ENCODE data around the gene LRRC40.

The LRRC40 gene

DNA sequence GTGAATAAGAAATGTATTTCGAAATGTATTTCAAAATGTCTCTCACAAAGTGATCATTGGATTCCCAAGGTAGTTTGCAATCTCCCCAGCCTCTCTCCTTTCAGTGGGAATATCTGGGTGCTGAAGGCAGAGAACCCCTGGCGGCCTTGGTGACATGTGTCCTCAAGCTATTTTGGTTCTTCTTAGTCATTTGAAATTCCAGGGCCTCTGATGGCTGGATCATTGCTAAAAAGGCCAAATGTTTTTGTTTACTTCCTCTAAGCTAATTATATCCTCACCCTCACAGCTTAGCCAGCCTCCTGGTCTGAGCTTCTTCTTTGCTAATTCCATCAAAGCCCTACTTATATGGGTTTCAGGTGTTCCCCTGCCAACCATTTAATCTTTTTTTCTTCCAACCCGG, 71.2 kb downstream of the LRRC40 start:
- H3K27ac ChIP-seq, result peak overlapping the region; percentile 23 to 24
- no peak overlapping the region for H3K4me3 ChIP-seq
- DNase-seq (ENCODE audit: low spot score), result no peak
- TF ChIP-seq, protein P1, sequence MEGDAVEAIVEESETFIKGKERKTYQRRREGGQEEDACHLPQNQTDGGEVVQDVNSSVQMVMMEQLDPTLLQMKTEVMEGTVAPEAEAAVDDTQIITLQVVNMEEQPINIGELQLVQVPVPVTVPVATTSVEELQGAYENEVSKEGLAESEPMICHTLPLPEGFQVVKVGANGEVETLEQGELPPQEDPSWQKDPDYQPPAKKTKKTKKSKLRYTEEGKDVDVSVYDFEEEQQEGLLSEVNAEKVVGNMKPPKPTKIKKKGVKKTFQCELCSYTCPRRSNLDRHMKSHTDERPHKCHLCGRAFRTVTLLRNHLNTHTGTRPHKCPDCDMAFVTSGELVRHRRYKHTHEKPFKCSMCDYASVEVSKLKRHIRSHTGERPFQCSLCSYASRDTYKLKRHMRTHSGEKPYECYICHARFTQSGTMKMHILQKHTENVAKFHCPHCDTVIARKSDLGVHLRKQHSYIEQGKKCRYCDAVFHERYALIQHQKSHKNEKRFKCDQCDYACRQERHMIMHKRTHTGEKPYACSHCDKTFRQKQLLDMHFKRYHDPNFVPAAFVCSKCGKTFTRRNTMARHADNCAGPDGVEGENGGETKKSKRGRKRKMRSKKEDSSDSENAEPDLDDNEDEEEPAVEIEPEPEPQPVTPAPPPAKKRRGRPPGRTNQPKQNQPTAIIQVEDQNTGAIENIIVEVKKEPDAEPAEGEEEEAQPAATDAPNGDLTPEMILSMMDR (IDR thresholded peaks at IDR 0.05), result no peak

DNA sequence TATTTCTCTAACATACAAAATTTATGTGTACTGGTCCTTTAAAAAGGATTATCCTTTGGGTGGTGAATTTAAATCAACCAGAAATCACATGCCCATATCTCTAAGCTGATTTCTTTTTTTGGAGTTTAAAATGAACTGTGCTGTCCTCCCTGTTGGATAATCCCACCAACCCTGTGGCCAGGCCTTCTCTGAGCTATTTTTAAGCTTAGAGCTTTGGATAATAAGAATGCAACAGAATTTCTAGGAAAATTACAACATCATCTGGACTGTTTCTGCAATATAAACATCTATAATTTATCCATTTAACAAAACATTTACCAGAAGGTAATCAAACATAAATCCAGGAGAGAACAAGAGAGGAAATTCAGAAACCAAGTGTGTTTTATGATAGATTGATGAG, 88.3 kb downstream of the LRRC40 start:
- TF ChIP-seq, protein P1 (IDR thresholded peaks at IDR 0.05), result no peak
- Histone ChIP-seq H3K27ac (no peak overlapping the region), H3K4me3 (no peak overlapping the region)
- DNase-seq (ENCODE audit: low spot score), result no peak

DNA sequence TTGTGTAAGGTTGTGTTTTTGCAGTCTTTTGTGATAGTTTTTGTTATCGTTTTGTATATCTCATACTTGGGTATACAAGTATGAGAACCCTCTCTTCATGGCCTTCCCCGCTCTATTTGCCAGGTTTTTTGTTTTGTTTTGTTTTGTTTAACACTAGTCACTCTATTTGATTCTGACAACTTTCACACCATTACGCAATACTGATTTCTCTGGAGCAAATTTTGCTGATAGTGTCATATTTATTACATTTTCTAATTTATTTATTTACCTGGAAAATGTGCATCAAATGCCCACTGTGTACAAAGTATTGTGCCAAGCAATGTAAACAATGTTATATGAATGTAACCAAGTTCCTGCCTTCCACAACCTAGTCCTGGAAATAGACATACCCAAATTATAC, 90.1 kb downstream of the LRRC40 start:
- no peak for DNase-seq (ENCODE audit: low spot score)

DNA sequence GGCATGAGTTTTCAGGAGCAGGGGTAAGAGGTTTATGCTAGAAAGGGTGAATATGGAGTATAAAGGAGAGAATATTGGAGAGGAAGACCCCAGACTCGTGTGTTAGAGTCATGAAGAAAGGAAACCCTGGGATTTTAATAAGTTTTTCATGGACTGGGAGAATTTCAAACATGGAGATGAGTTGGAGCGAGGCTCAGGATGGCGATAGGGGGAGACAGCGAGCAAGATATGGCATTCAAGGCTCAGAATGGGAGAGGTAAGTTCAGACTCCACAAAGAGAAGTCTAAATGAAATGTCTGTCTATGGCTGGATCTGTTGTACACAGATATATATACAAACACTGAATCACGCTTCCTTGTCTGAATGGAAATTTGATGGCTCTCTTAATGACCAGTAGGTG, 92.5 kb downstream of the LRRC40 start:
- H3K27ac ChIP-seq, result no peak overlapping the region
- no peak for DNase-seq (ENCODE audit: low spot score)
- no peak overlapping the region for H3K4me3 ChIP-seq
- TF ChIP-seq, protein P1 (IDR thresholded peaks at IDR 0.05), result no peak

More for the DNA sequence above, 90.1 kb downstream of the LRRC40 start:
- Histone ChIP-seq H3K27ac (no peak overlapping the region), H3K4me3 (no peak overlapping the region)
- TF ChIP-seq, protein P1 (IDR thresholded peaks at IDR 0.05), result no peak

DNA sequence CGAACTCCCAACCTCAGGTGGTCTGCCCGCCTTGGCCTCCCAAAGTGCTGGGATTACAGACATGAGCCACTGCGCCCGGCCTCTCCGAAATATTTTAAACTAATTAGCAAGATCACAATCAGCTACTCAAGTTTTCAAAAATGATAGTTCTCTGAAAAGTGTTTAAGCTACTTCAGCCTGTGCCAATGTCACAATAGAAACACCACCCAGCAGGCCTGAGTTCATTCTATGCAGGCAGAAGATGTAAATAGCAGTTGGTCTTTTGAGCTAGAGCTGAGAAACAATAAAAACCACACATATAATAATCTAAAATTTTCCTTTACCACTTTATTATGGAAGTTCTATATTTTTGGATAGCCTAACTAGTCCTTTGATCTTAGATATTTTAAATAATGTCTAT, 96.1 kb downstream of the LRRC40 start:
- H3K27ac ChIP-seq, result no peak overlapping the region
- TF ChIP-seq, protein P1 (IDR thresholded peaks at IDR 0.05), result no peak
- DNase-seq (ENCODE audit: low spot score), result no peak
- no peak overlapping the region for H3K4me3 ChIP-seq

GRCh38 chr1:70103770-70104169, 101.6 kb downstream of the LRRC40 start:
- Histone ChIP-seq H3K27ac (no peak overlapping the region), H3K4me3 (no peak overlapping the region)
- DNase-seq (ENCODE audit: low spot score), result no peak
- TF ChIP-seq, protein P1 (IDR thresholded peaks at IDR 0.05), result no peak

DNA sequence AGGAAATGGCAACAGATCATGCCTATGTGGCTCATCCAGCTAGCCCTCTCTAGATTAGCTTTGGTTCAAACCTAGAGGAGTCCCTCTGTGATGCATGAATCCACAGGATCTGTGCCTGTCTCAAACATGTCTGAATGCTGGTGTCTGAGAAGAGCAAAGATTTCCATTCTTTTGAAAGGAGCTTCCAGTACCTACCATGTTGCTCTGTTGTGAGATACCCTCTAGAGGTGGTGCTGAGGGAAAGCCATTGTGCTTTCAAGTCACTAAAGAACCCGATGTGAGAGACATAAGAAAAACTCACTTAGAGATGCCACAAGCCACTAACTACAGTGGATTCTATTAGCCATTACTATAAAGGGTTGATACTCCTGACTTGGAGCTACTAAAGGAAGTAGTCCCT, 103.6 kb downstream of the LRRC40 start:
- TF ChIP-seq, protein P1 (IDR thresholded peaks at IDR 0.05), result no peak
- no peak overlapping the region for H3K4me3 ChIP-seq
- DNase-seq (ENCODE audit: low spot score), result no peak
- no peak overlapping the region for H3K27ac ChIP-seq
